Aorta (tissue), 5 donors: ENCODE measurements around the gene TMEM161B. TPM values are rescaled to one million over a fixed set of nuclear protein-coding genes. Genes with fewer than 3 reads are reported as not detected.

Experiments used
- ATAC-seq: fragments of 200-7000 bp; cut with Tn5 transposase; one replicate; pipeline ENCODE4 v1.9.1; 2022; ENCODE audit warnings: moderate library complexity; ENCODE audit not compliant: low FRiP score
- DNase-seq, 2 donors: peaks; one replicate each; pipeline ENCODE4 v3.0.0-alpha.2; 2020
- H3K27ac ChIP-seq, 2 donors: one replicate each; pipeline ENCODE4 v1.5.1; 2013; ENCODE audit warnings: low read length in 2 of 2, mild to moderate bottlenecking in 2 of 2, moderate library complexity in 2 of 2, control low read depth in 1 of 2, inconsistent platforms in 1 of 2, low read depth in 1 of 2
- H3K27me3 ChIP-seq, 2 donors: one replicate each; pipeline ENCODE4 v1.6.1; 2013; ENCODE audit warnings: control low read depth in 1 of 2, low read length in 1 of 2, mild to moderate bottlenecking in 1 of 2, moderate library complexity in 1 of 2; ENCODE audit not compliant: insufficient read depth in 2 of 2, control insufficient read depth in 1 of 2
- H3K36me3 ChIP-seq, 2 donors: one replicate each; pipeline ENCODE4 v1.6.1; 2013; ENCODE audit warnings: control low read depth in 1 of 2, low read length in 1 of 2, mild to moderate bottlenecking in 1 of 2; ENCODE audit not compliant: insufficient read depth in 2 of 2, control insufficient read depth in 1 of 2
- H3K4me1 ChIP-seq, 2 donors: one replicate each; pipeline ENCODE4 v1.6.1; 2013; ENCODE audit warnings: low read length in 2 of 2, control low read depth in 1 of 2, mild to moderate bottlenecking in 1 of 2, moderate library complexity in 1 of 2; ENCODE audit not compliant: insufficient read depth in 2 of 2, control insufficient read depth in 1 of 2
- H3K4me3 ChIP-seq, 2 donors: one replicate each; pipeline ENCODE4 v1.5.1; 2013; ENCODE audit warnings: low read length in 2 of 2, control low read depth in 1 of 2, mild to moderate bottlenecking in 1 of 2
- H3K9me3 ChIP-seq: one replicate; pipeline ENCODE4 v1.6.1; 2013; ENCODE audit warnings: mild to moderate bottlenecking, low read length; ENCODE audit not compliant: control insufficient read depth
- WGBS, 2 donors: extraction: QIAGEN DNeasy Blood & Tissue Kit; methylation state at CpG; one replicate each; pipeline ENCODE4 v1.1.7; 2013; 5-methylcytosine and 5-hydroxymethylcytosine counted together
- intact Hi-C, 2 donors: fragments of 100-400 bp; cut with DNase I; formaldehyde crosslinking; loops; one replicate each; pipeline versions ENCODE4 v1.14.2 to v1.15.0; 2022
- polyA plus RNA-seq, 2 donors: library from polyadenylated mRNA; stranded (reverse); fragments of 200-250 nt; gene quantifications; one replicate each; pipeline ENCODE4 v1.2.3, GENCODE V29; 2013
- total RNA-seq, 2 donors: library from RNA; stranded (reverse); fragmentation: NEBNext Ultra II Directional; extraction: Animal tissue kit (Norgen Biotek cat#: 25700); gene quantifications; one replicate each; pipeline ENCODE4 v1.2.1, GENCODE V29; 2021
- donor health status: healthy with polysubstance abuse.
- donor health status: Bipolar disorder and iron deficiency.
- donor health status: DM: no; HTN: no; CAD: no.
- donor health status: DM: no; HTN: no; CAD: no.
- donor health status: DM: yes; HTN: yes; CAD: no.

Gene TMEM161B
- total and polyA plus RNA-seq, 4 donors = 5.3 to 18.8 (median 12.8) TPM

GRCh38 chr5:88256872-88257271 lies 11.8 kb downstream of the TMEM161B start:
- Histone ChIP-seq H3K27ac (no peak overlapping the region), H3K36me3 (no peaks in the 10 kb centered on the region), H3K4me1 (no peaks in the 10 kb centered on the region), H3K27me3 (no peaks in the 10 kb centered on the region), H3K4me3 (no peak overlapping the region), H3K9me3 (no peaks in the 10 kb centered on the region)
- WGBS, 2 donors = 62 to 68% methylated on average over 4 of the region's 4 CpGs
- DNase-seq = no peak
- intact Hi-C loops = no loop called here
- no peak for ATAC-seq

GRCh38 chr5:88256037-88256436 lies 12.6 kb downstream of the TMEM161B start:
- intact Hi-C loops = no loop called here
- Histone ChIP-seq H3K27me3 (no peaks in the 10 kb centered on the region), H3K9me3 (no peaks in the 10 kb centered on the region), H3K4me1 (no peaks in the 10 kb centered on the region), H3K27ac (no peak overlapping the region), H3K4me3 (no peak overlapping the region), H3K36me3 (no peaks in the 10 kb centered on the region)
- ATAC-seq (no peak), DNase-seq (no peak)

GRCh38 chr5:88254320-88254719 lies 14.3 kb downstream of the TMEM161B start:
- Histone ChIP-seq H3K9me3 (no peaks in the 10 kb centered on the region), H3K4me1 (no peaks in the 10 kb centered on the region), H3K27me3 (no peaks in the 10 kb centered on the region), H3K36me3 (no peaks in the 10 kb centered on the region), H3K4me3 (no peak overlapping the region), H3K27ac (no peak overlapping the region)
- DNase-seq = no peak
- ATAC-seq = no peak
- intact Hi-C loops = no loop called here
- WGBS, 2 donors = 97 to 99% methylated on average over 1 of the region's 1 CpG

- ATAC-seq (no peak), DNase-seq (no peak)
- Histone ChIP-seq H3K9me3 (no peaks in the 10 kb centered on the region), H3K4me3 (no peak overlapping the region), H3K27me3 (no peaks in the 10 kb centered on the region), H3K4me1 (no peaks in the 10 kb centered on the region), H3K36me3 (no peaks in the 10 kb centered on the region), H3K27ac (no peak overlapping the region)
- intact Hi-C loops = no loop called here
- WGBS, 2 donors = 97 to 98% methylated on average over 2 of the region's 2 CpGs
These were observed 17.5 kb downstream of the TMEM161B start for GRCh38 chr5:88251048-88251711.

- no peak for ATAC-seq
These were observed 18.6 kb downstream of the TMEM161B start for GRCh38 chr5:88250010-88250409.

GRCh38 chr5:88248743-88249540 lies 19.7 kb downstream of the TMEM161B start:
- no peaks in the 10 kb centered on the region for H3K36me3 ChIP-seq
- no peaks in the 10 kb centered on the region for H3K4me1 ChIP-seq
- no peaks in the 10 kb centered on the region for H3K27me3 ChIP-seq
- H3K4me3 ChIP-seq = no peak overlapping the region
- DNase-seq (no peak), ATAC-seq (no peak)
- no peaks in the 10 kb centered on the region for H3K9me3 ChIP-seq
- WGBS, 2 donors = 98% methylated on average over 2 of the region's 2 CpGs
- H3K27ac ChIP-seq = no peak overlapping the region
- intact Hi-C loops = no loop called here

More at GRCh38 chr5:88250010-88250409, 18.6 kb downstream of the TMEM161B start:
- no peaks in the 10 kb centered on the region for H3K27me3 ChIP-seq
- H3K36me3 ChIP-seq = no peaks in the 10 kb centered on the region
- no peak overlapping the region for H3K27ac ChIP-seq
- DNase-seq = no peak
- intact Hi-C loops = no loop called here
- H3K9me3 ChIP-seq = no peaks in the 10 kb centered on the region
- H3K4me3 ChIP-seq = no peak overlapping the region
- WGBS, 2 donors = 85 to 87% methylated on average over 2 of the region's 2 CpGs
- no peaks in the 10 kb centered on the region for H3K4me1 ChIP-seq

GRCh38 chr5:88248094-88248493 lies 20.6 kb downstream of the TMEM161B start:
- no peaks in the 10 kb centered on the region for H3K27me3 ChIP-seq
- no peaks in the 10 kb centered on the region for H3K9me3 ChIP-seq
- DNase-seq = no peak
- H3K4me3 ChIP-seq = no peak overlapping the region
- no peak overlapping the region for H3K27ac ChIP-seq
- ATAC-seq = no peak
- 86 to 92% methylated on average over 3 of the region's 3 CpGs for WGBS, 2 donors
- no peaks in the 10 kb centered on the region for H3K36me3 ChIP-seq
- H3K4me1 ChIP-seq = no peaks in the 10 kb centered on the region
- intact Hi-C loops = no loop called here

GRCh38 chr5:88245893-88246244 lies 22.8 kb downstream of the TMEM161B start:
- DNase-seq (no peak), ATAC-seq (no peak)
- Histone ChIP-seq H3K4me1 (no peaks in the 10 kb centered on the region), H3K4me3 (no peak overlapping the region), H3K36me3 (no peaks in the 10 kb centered on the region), H3K27me3 (no peaks in the 10 kb centered on the region), H3K27ac (no peak overlapping the region), H3K9me3 (no peaks in the 10 kb centered on the region)
- intact Hi-C loops = no loop called here

GRCh38 chr5:88245241-88245892 lies 23.3 kb downstream of the TMEM161B start:
- H3K27ac ChIP-seq = no peak overlapping the region
- WGBS, 2 donors = 90 to 95% methylated on average over 1 of the region's 1 CpG
- H3K4me1 ChIP-seq = no peaks in the 10 kb centered on the region
- intact Hi-C loops = no loop called here
- no peaks in the 10 kb centered on the region for H3K27me3 ChIP-seq
- no peaks in the 10 kb centered on the region for H3K9me3 ChIP-seq
- ATAC-seq (no peak), DNase-seq (no peak)
- H3K4me3 ChIP-seq = no peak overlapping the region
- H3K36me3 ChIP-seq = no peaks in the 10 kb centered on the region
